GM12865 (cell line): ENCODE data around the gene RAB23.

Experiments used
- DNase-seq: peaks from one replicate; pipeline ENCODE4 v3.0.0; 2010; ENCODE audit warnings: low read depth
- H3K4me3 ChIP-seq: 2 replicates; pipeline ENCODE4 v1.5.1; 2011; ENCODE audit warnings: mild to moderate bottlenecking, low read depth, low read length, control low read depth
- TF ChIP-seq, protein P1 (sequence below): IDR thresholded peaks from 2 replicates; pipeline ENCODE4 v1.5.1; 2011; ENCODE audit warnings: low read length, control low read depth, low read depth, inconsistent platforms; ENCODE audit not compliant: insufficient read depth; ENCODE audit errors: missing control alignments

RAB23 gene

DNA sequence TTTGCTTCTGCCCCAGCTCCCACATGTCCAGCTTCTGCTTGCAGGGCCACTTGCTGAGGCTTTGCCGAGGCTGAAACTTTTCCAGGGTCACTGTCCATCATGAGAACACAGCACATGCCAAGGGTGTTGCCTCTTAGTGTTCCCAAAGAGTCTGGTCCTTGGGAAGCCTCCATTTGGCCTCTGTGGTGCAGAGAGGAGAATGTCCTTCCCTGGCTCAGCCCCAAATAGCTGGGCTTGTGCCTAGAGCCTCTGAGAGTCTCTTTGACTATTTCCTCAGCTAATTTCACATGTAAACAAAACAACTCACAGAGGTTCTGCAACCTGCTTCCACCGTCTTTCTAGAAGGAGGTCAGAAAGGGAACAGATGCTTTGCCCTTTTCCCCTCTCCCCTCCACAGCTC is 40.4 kb upstream of the RAB23 start:
- DNase-seq: no peak
- TF ChIP-seq, protein P1, sequence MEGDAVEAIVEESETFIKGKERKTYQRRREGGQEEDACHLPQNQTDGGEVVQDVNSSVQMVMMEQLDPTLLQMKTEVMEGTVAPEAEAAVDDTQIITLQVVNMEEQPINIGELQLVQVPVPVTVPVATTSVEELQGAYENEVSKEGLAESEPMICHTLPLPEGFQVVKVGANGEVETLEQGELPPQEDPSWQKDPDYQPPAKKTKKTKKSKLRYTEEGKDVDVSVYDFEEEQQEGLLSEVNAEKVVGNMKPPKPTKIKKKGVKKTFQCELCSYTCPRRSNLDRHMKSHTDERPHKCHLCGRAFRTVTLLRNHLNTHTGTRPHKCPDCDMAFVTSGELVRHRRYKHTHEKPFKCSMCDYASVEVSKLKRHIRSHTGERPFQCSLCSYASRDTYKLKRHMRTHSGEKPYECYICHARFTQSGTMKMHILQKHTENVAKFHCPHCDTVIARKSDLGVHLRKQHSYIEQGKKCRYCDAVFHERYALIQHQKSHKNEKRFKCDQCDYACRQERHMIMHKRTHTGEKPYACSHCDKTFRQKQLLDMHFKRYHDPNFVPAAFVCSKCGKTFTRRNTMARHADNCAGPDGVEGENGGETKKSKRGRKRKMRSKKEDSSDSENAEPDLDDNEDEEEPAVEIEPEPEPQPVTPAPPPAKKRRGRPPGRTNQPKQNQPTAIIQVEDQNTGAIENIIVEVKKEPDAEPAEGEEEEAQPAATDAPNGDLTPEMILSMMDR: no peak
- H3K4me3 ChIP-seq: no peak overlapping the region

DNA sequence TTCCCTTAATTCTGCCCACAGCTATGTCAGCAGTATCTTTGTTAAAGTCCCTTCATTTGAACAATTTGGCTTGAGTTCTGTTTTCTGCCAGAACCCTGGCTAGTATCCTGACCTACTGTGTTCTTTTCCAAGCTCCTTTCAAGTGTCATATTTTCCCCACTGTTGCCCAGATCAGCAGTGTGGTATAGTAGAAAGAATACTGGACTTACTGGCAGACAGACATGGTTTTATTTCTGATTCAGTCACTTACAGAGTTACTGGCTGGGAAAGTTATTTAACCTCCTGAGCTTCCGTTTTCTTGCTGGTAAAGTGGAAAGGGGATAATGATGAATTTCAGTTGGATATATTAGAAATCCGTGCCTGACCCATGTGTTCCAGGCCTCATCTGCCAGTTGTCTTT is 39.8 kb upstream of the RAB23 start:
- no peak overlapping the region for H3K4me3 ChIP-seq
- DNase-seq: no peak
- TF ChIP-seq, protein P1: no peak

DNA sequence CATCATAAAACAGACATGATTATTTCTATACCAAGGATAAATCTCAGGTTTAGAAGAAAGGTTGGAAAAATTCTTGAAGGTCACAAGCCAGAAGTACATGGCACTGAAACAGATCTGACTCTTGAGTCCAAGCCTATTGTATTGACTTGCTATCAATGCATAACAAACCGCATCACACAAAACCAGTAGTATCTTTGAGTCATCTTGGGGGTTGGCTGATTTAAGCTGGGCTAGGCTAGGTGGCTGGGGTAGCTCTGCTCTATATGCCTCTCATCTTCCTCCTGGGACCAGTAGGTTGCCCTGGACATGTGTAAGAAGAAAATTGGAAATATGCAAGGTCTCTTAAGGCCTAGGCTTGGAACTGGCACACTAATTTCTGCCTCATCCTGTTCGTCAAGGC is 37.0 kb upstream of the RAB23 start:
- TF ChIP-seq, protein P1: no peak
- H3K4me3 ChIP-seq: no peak overlapping the region
- DNase-seq: no peak

DNA sequence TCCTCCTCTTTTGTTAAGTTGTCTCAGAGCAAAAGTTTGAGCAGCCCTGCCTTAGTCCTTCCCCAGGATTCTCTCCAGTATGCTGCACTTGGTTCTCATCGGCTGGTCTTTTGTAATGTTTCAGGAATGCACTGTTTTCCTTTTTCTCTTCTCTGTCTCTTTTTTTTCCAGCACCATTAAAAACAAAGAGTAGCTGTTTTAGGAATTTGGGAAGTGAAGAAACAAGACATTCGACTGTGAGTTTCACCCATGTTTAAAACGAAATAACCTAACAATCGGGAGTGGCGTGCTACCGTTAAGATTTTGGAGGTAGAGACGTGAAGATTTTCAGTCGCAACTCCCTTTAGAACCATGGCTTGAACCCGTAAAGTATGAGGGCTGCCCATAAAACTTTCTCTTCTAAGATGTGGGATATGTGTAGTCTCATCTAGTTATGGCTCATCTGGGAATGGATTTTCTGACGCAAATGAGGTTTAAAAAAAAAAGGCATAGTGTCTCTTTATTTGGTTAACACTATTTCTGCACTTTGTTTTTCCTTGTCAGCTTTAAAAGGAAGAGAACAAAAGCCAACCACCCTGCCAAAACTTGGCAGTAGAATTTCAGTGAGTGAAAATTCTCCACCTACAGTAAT is 35.9 kb upstream of the RAB23 start:
- H3K4me3 ChIP-seq: no peak overlapping the region
- no peak for DNase-seq
- TF ChIP-seq, protein P1: no peak

DNA sequence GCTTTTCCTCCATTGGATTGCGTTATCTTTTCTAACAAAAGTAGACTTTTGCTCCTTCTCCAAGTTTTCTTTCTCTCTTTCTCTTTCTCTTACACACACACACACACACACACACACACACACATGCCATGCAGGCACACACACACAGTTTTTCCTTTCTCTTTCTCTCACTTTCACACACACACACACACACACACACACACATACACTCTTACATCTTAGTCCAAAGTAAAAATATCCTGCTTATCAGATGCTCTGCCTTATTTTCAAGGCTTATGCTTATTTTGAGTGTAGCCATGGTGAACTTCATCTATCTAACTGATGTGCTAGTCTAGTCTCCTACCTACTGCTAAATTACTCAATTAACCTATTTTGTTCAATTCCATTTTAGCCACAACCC is 34.4 kb upstream of the RAB23 start:
- no peak overlapping the region for H3K4me3 ChIP-seq
- no peak for DNase-seq
- TF ChIP-seq, protein P1: no peak

DNA sequence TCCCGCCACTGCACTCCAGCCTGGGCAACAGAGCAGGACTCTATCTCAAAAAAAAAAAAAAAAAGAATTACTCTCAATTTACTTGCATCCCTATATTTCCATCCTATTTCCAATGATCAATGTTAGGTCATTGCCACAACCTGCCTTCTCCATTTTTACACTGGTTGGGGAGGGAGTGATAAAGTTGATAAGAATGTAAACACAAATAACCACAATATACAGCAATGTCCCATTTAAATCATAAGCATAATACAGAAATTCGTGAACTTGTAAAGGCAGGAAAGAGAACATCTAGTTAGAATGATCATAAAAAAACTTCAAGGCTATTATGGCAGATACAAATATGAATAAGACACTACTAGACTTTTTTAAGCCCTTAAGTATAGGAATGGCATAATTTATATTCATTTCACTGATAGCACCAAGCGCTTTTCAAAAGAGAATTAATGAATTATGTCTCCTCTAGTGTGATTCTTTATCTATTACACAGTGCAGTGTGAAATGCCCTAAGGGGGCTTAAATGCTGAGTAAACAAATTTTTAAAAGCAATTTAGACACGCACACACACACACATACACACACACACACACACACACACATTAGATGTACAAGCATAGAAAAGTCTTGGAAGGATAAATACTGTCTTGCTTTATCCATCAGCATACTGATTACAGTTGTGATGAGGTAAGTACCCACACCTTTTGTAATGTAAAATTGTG is 33.5 kb upstream of the RAB23 start:
- no peak for DNase-seq
- H3K4me3 ChIP-seq: no peak overlapping the region
- TF ChIP-seq, protein P1: no peak
